B cell (primary cell): ENCODE data around the gene WFDC5. TPM values are rescaled to one million over a fixed set of nuclear protein-coding genes. Genes with fewer than 3 reads are reported as not detected.

Experiments
- ATAC-seq: fragments of 200-7000 bp; cut with Tn5 transposase; one replicate; pipeline ENCODE4 v1.10.0; 2021; ENCODE audit warnings: low read depth, mild to moderate bottlenecking, moderate number of reproducible peaks, moderate library complexity
- CTCF ChIA-PET: fragments of 350-600 bp; sonication (Branson Sonifier 250); formaldehyde crosslinking; loops from one replicate; lab custom pipeline; 2021; ENCODE audit warnings: antibody characterized with exemption, inconsistent platforms; lab: Charles Lee
- POLR2A ChIA-PET: fragments of 350-600 bp; sonication (Branson Sonifier 250); formaldehyde crosslinking; loops from one replicate; lab custom pipeline; 2021; ENCODE audit warnings: antibody characterized with exemption; lab: Charles Lee
- DNase-seq: peaks from one replicate; pipeline ENCODE4 v3.0.0; 2013
- H2AFZ ChIP-seq: 2 replicates; pipeline ENCODE4 v1.6.1; 2012; ENCODE audit warnings: mild to moderate bottlenecking, low read depth, low read length; ENCODE audit not compliant: insufficient read depth, poor library complexity, severe bottlenecking
- H3K27ac ChIP-seq, 2 donors: 1 replicate in 1 of 2; 2 replicates in 1 of 2; pipeline ENCODE4 v1.5.1; 2012 to 2013; ENCODE audit warnings: low read length in 2 of 2, mild to moderate bottlenecking in 2 of 2, moderate library complexity in 1 of 2
- H3K27me3 ChIP-seq, 4 experiments: fragments of 200-600 bp in 1 of 4; sonication (generic) in 1 of 4; replicated peaks in 1 of 4; 1 replicate in 2 of 4; 2 replicates in 2 of 4; pipeline versions ENCODE4 v1.6.1 to v1.7.0; 2013 to 2016; ENCODE audit warnings: low read length in 3 of 4, mild to moderate bottlenecking in 2 of 4, mixed read lengths in 1 of 4, moderate library complexity in 1 of 4; ENCODE audit not compliant: insufficient read depth in 4 of 4, control insufficient read depth in 3 of 4; ENCODE audit errors: control extremely low read depth in 1 of 4
- H3K36me3 ChIP-seq, 2 experiments: replicated peaks in 1 of 2; 1 replicate in 1 of 2; 2 replicates in 1 of 2; pipeline versions ENCODE4 v1.6.1 to v1.7.1; 2013; ENCODE audit warnings: low read length in 1 of 2; ENCODE audit not compliant: insufficient read depth in 2 of 2, control insufficient read depth in 1 of 2; ENCODE audit errors: control extremely low read depth in 1 of 2, extremely low read depth in 1 of 2
- H3K4me1 ChIP-seq, 2 donors: fragments of 200-600 bp in 1 of 2; sonication (generic) in 1 of 2; 1 replicate in 1 of 2; 2 replicates in 1 of 2; pipeline versions ENCODE4 v1.5.1 to v1.6.1; 2013 to 2017; ENCODE audit warnings: low read length in 2 of 2; ENCODE audit not compliant: control insufficient read depth in 2 of 2, insufficient read depth in 2 of 2
- H3K4me2 ChIP-seq: replicated peaks from 2 replicates; pipeline ENCODE3; 2012; ENCODE audit warnings: mild to moderate bottlenecking, low read depth, low read length; ENCODE audit not compliant: poor library complexity, severe bottlenecking
- H3K4me3 ChIP-seq, 5 experiments: fragments of 200-600 bp in 1 of 5; sonication (generic) in 1 of 5; 1 replicate in 3 of 5; 2 replicates in 2 of 5; pipeline versions ENCODE4 v1.5.1 to v1.7.0; 2011 to 2016; ENCODE audit warnings: low read length in 4 of 5, mild to moderate bottlenecking in 4 of 5, low read depth in 2 of 5, control low read depth in 1 of 5, moderate library complexity in 1 of 5; ENCODE audit not compliant: insufficient read depth in 1 of 5; ENCODE audit errors: control extremely low read depth in 1 of 5, extremely low read depth in 1 of 5
- H3K79me2 ChIP-seq: fragments of 200-600 bp; sonication (generic); one replicate; pipeline ENCODE4 v1.6.0; 2016; ENCODE audit warnings: low read length; ENCODE audit not compliant: control insufficient read depth, insufficient read depth
- H3K9ac ChIP-seq: fragments of 200-600 bp; sonication (generic); 2 replicates; pipeline ENCODE4 v1.6.1; 2017; ENCODE audit warnings: mild to moderate bottlenecking, low read length, moderate library complexity
- H3K9me3 ChIP-seq, 3 donors: one replicate each; pipeline versions ENCODE4 v1.6.1 to v1.7.1; 2013; ENCODE audit warnings: low read length in 2 of 3; ENCODE audit not compliant: control insufficient read depth in 2 of 3, insufficient read depth in 1 of 3; ENCODE audit errors: control extremely low read depth in 1 of 3
- H4K20me1 ChIP-seq: 2 replicates; pipeline ENCODE4 v1.6.0; 2012; ENCODE audit warnings: mild to moderate bottlenecking, low read length; ENCODE audit not compliant: insufficient read depth, control insufficient read depth, poor library complexity, severe bottlenecking
- H3K27ac Mint-ChIP-seq: one replicate; pipeline ENCODE4 v1.8.0; 2021; ENCODE audit warnings: mixed read lengths
- H3K27me3 Mint-ChIP-seq: one replicate; pipeline ENCODE4 v1.8.0; 2021; ENCODE audit warnings: mixed read lengths
- H3K4me1 Mint-ChIP-seq: one replicate; pipeline ENCODE4 v1.8.0; 2021; ENCODE audit warnings: mixed read lengths
- H3K4me3 Mint-ChIP-seq: one replicate; pipeline ENCODE4 v1.8.0; 2021; ENCODE audit warnings: mixed read lengths
- H3K9me3 Mint-ChIP-seq: one replicate; pipeline ENCODE4 v1.8.0; 2022; ENCODE audit warnings: mixed read lengths; ENCODE audit not compliant: insufficient read depth
- CTCF ChIP-seq: fragments of 200-600 bp; IDR thresholded peaks from one replicate; pipeline ENCODE4 v1.8.0; 2022; ENCODE audit warnings: antibody characterized with exemption, mild to moderate bottlenecking
- EZH2 ChIP-seq: IDR thresholded peaks from 2 replicates; pipeline ENCODE4 v1.6.1; 2012; ENCODE audit warnings: borderline replicate concordance, low read depth, mild to moderate bottlenecking, moderate library complexity, low read length; ENCODE audit not compliant: insufficient read depth, poor library complexity, severe bottlenecking
- WGBS: methylation state at CpG from one replicate; pipeline ENCODE4 v1.1.5; 2013; ENCODE audit warnings: missing lambda C conversion rate; ENCODE audit not compliant: insufficient coverage; 5-methylcytosine and 5-hydroxymethylcytosine counted together
- intact Hi-C: fragments of 100-400 bp; cut with micrococcal nuclease; formaldehyde crosslinking; loops from one replicate; pipeline ENCODE4 v1.10.0; 2022
- polyA plus RNA-seq: library from polyadenylated mRNA; depleted of rRNA; stranded (reverse); fragments of >200 nt; gene quantifications from 2 replicates; pipeline ENCODE4 v1.2.3, GENCODE V29; 2012
- total RNA-seq, 2 donors: library from RNA; stranded (reverse); fragments of 120-200 nt in 1 of 2; gene quantifications; 1 replicate in 1 of 2; 2 replicates in 1 of 2; pipeline versions ENCODE4 v1.2.3 to v1.2.4, GENCODE V29; 2013 to 2022

Gene WFDC5
- total and polyA plus RNA-seq, 2 donors (not counting 1 experiment from before 2014, with no cell fraction given), result not detected

- TF ChIP-seq CTCF (no peak), EZH2 (no peak)
- H3K27me3 ChIP-seq, result peaks cover 0 to 7% (median 4%) of the 10 kb centered on the region in 4 experiments
- DNase-seq (no peak), ATAC-seq (no peak)
- POLR2A ChIA-PET, result no interaction called here
- H3K4me1 Mint-ChIP-seq, result no peaks in the 10 kb centered on the region
- no peak overlapping the region for H3K4me3 ChIP-seq
- no peak overlapping the region for H3K27ac ChIP-seq
- H3K27me3 Mint-ChIP-seq, result peaks cover 52% of the 10 kb centered on the region
- no CpG with 5 or more reads among the region's 2 CpGs for WGBS
- H3K4me3 Mint-ChIP-seq, result no peak overlapping the region
- no peak overlapping the region for H3K4me2 ChIP-seq
- intact Hi-C loops, result no loop called here
- no peaks in the 10 kb centered on the region for H4K20me1 ChIP-seq
- H3K9me3 Mint-ChIP-seq, result no peaks in the 10 kb centered on the region
- H3K27ac Mint-ChIP-seq, result no peak overlapping the region
- no peak overlapping the region for H3K9ac ChIP-seq
- CTCF ChIA-PET, result interaction anchor here (0.8 to 1.3 kb wide), 2 partner anchors 9 to 77 kb away, joined by 4 to 5 read pairs; no protein-coding TSS in a partner anchor
- no peaks in the 10 kb centered on the region for H3K4me1 ChIP-seq
- no peaks in the 10 kb centered on the region for H3K36me3 ChIP-seq
- H2AFZ ChIP-seq, result no peak overlapping the region
- H3K9me3 ChIP-seq, result peaks cover 0 to 5% (median 0%) of the 10 kb centered on the region in 3 donors
- H3K79me2 ChIP-seq, result no peaks in the 10 kb centered on the region
Measured at GRCh38 chr20:45121388-45121787, 6.4 kb upstream of the WFDC5 start.

GRCh38 chr20:45119556-45120266 is 4.7 kb upstream of the WFDC5 start:
- intact Hi-C loops, result no loop called here
- no peak for ATAC-seq
- TF ChIP-seq EZH2, result no peak
- no peak for TF ChIP-seq CTCF
- no peak overlapping the region for H3K4me3 ChIP-seq
- no peak overlapping the region for H3K4me2 ChIP-seq
- no peak overlapping the region for H3K9ac ChIP-seq
- H3K9me3 Mint-ChIP-seq, result no peaks in the 10 kb centered on the region
- no peaks in the 10 kb centered on the region for H3K4me1 ChIP-seq
- H3K27me3 Mint-ChIP-seq, result peaks cover 47% of the 10 kb centered on the region
- H3K4me1 Mint-ChIP-seq, result no peaks in the 10 kb centered on the region
- H4K20me1 ChIP-seq, result no peaks in the 10 kb centered on the region
- WGBS, result no CpG with 5 or more reads among the region's 2 CpGs
- peaks cover 0 to 5% (median 0%) of the 10 kb centered on the region in 3 donors for H3K9me3 ChIP-seq
- ChIA-PET POLR2A (no interaction called here), CTCF (interaction anchor here (0.6 kb wide), 1 partner anchor 288 kb away, joined by 3 read pairs; no protein-coding TSS in a partner anchor)
- H3K27ac Mint-ChIP-seq, result no peak overlapping the region
- peaks cover 0 to 7% (median 3%) of the 10 kb centered on the region in 4 experiments for H3K27me3 ChIP-seq
- H3K27ac ChIP-seq, result no peak overlapping the region
- H3K79me2 ChIP-seq, result no peaks in the 10 kb centered on the region
- no peak overlapping the region for H3K4me3 Mint-ChIP-seq
- no peak for DNase-seq
- H2AFZ ChIP-seq, result no peak overlapping the region
- H3K36me3 ChIP-seq, result no peaks in the 10 kb centered on the region
